Measurements from ENCODE around the gene MICB. TPM values are rescaled to one million over a fixed set of nuclear protein-coding genes. Genes with fewer than 3 reads are reported as not detected.
"Not testable (repeated sequence)": the region's sequence is repeated elsewhere in the genome, so short reads cannot be mapped to it uniquely, and the experiment has no call there.

Gene MICB
- 0.41 TPM for total RNA-seq

DNA sequence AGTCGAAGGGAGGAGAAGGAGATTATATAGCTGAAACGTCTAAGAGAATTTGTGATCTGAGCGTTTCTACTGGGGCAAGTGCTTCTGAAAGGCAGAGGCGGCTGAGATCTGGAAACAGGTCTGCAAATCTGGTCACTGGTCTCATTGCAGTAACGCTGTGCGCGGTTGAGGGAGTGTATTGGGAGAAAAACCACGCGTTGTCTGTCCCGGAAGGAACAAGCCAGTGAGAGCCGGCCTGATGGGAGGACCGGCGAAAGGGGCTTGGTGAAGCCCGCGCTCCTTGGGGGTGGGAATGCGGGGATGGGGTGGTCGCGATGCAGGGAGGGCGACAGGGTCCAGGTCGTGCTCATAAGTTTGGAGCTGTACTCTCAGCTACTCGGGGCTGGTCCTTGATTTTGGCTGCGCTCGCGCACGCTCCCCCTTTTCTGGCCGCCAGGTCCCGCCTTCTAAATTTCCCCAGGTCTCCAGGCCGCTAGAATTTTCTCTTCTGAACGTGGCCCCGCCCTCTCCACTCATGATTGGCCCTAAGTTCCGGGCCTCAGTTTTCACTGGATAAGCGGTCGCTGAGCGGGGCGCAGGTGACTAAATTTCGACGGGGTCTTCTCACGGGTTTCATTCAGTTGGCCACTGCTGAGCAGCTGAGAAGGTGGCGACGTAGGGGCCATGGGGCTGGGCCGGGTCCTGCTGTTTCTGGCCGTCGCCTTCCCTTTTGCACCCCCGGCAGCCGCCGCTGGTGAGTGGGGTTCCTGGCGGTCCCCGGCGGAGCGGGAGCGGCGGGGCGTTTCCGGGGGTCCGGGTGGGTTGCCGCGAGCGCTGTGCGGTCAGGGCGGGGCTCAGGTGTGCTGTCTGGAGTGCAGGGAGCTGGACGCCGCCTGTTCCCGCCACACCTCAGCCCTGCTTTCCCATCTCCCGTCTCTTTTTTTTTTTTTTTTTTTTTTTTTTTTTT, at the start of gene MICB:
Gene MICB (plus strand): TSS at position 615 of the 946 bp plus-strand sequence. CDS start 49 bp downstream, at position 664.
- FAIRE-seq: no peak
- peak; percentile 53 to 59 for DNase-seq (ENCODE audit: low spot score in 2 of 2)

DNA sequence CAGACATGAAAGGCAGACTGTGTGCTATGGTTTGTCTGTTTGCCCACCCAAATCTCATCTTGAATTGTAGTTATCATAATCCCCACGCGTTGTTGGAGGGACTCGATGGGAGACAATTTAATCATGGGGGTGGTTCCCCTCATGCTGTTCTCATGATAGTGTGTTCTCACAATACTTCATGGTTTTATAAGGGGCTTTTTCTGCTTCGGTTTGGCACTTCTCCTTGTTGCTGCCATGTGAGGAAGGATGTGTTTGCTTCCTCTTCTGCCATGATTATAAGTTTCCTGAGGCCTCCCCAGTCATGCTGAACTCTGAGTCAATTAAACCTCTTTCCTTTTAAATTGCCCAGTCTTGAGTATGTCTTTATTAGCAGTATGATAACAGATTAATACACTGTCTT, 47.2 kb upstream of the MICB start:
- DNase-seq (ENCODE audit: low spot score in 2 of 2): no peak
- FAIRE-seq: no peak

DNA sequence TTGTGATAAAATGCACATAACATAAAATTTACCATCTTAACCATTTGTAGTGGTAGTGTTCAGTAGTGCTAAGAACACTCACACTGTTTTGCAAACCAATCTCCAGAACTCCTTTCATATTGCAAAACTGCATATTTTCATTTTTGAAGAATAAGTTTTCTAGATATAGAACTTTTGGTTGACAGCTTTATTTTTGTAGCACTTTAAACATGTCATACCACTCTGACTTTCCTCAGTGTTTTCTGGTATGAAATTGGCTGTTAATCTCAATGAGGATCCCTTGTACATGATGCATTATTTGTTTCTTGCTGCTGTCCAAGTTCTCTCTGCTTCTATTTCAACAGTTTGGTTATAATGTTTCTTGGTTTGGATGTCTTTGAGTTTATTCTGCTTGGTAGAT, 45.1 kb upstream of the MICB start:
- no peak for DNase-seq (ENCODE audit: low spot score in 2 of 2)
- FAIRE-seq: no peak

DNA sequence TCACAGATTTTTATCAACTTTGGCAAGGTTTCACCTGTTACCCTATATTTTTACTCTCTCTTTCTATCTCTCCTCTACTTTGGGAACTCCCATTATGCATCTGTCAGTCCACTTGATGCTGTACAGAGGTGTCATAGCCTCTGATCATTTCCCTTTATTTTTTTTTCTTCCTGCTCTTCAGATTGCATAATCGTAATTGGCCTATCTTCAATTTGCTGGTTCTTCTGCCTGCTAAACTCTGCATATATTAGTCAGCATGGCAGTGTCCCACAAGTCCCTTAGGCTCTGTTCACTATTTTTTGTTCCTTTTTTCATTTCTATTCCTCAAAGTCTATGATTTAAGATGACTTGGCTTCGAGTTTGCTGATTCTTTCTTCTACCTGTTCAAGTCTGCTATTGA, 44.7 kb upstream of the MICB start:
- no peak for FAIRE-seq
- no peak for DNase-seq (ENCODE audit: low spot score in 2 of 2)

DNA sequence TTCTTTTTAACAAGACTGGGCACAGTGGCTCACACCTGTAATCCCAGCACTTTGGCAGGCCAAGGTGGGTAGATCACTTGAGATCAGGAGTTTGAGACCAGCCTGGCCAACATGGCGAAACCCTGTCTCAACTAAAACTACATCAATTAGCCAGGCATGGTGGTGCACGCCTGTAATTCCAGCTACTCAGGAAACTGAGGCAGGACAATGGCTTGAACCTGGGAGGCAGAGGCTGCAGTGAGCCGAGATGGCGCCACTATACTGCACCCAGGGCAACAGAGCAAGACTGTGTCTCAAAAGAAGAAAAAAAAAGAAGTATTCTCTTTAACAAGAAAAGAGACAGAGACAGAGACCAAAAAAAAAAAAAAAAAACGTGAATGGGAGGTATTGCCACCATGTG, 38.1 kb upstream of the MICB start:
- not testable (repeated sequence) for FAIRE-seq; DNase-seq (ENCODE audit: low spot score in 2 of 2)

DNA sequence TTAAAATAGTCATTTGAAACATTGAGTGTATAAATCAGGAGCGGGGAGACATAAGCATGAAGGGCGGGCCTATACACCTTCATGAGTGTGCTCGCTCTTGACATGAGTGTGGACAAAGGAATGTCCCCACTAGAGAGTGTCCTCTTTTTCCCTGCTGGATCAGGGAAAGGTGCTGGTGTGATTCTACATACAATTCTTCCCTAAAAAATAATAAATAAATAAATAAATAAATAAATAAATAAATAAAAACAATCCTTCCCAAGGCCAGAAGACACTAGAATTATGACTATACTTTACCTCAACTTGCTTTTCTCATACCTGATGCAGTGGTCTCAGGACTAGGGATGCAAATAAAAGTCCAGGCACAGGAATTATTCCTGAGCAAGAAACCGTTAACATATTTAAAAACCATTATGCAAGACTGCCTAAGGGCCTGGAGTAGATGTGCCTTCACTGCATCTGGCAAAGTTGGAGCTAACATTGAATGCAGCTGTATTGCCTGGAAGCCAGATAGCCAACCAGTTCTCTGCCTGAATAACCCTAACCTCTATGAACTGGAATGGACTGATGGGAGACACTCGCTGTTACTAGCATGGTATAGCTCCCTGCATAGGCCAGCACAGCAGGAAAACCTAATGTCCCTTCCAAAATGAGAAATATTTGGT, 37.5 kb upstream of the MICB start:
- FAIRE-seq (no peak), DNase-seq (ENCODE audit: low spot score in 2 of 2) (no peak)

DNA sequence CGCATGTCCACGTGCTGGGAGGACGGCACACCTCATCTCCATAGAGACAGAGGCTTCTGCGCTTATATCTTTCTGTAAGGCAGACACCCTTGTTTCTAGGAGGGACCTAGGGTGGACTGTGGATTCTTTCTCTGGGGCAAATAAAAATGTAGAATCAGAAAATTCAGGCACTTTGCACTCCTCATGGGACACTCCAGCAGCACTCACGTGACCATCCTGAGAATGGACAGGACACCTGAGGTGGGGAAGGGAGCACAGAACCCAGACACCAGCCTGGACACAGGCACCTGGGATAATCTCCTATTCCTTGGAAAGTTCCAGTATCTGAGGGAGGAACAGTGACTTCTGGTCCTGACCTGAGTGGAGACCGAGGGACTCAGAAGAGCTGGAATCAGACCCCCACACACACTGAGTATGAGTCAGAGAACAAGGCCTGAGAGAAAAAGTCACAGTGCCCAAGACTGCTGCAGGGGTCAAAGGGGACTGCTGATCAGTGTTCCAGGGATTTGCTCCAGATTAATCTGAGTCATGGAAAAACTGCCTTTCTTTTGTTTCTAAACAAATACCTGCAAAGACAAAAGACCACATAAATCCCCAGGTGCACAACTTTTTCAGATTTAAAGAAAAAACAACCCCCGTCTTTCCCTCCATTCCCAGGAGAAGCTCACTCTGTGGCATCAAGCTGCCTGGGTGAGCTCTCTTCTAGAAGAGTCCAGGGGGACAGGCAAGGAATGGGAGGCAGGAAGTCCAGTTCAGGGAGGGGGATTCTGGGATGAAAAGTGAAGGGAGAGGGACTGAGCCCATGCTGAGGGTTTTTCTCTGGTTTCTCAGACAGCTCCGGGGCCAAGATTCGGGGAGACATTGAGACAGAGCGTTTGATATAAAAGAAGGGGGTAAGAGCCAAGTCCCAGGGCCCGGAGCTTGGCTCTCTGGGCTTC, 35.6 kb upstream of the MICB start:
- no peak for FAIRE-seq

DNA sequence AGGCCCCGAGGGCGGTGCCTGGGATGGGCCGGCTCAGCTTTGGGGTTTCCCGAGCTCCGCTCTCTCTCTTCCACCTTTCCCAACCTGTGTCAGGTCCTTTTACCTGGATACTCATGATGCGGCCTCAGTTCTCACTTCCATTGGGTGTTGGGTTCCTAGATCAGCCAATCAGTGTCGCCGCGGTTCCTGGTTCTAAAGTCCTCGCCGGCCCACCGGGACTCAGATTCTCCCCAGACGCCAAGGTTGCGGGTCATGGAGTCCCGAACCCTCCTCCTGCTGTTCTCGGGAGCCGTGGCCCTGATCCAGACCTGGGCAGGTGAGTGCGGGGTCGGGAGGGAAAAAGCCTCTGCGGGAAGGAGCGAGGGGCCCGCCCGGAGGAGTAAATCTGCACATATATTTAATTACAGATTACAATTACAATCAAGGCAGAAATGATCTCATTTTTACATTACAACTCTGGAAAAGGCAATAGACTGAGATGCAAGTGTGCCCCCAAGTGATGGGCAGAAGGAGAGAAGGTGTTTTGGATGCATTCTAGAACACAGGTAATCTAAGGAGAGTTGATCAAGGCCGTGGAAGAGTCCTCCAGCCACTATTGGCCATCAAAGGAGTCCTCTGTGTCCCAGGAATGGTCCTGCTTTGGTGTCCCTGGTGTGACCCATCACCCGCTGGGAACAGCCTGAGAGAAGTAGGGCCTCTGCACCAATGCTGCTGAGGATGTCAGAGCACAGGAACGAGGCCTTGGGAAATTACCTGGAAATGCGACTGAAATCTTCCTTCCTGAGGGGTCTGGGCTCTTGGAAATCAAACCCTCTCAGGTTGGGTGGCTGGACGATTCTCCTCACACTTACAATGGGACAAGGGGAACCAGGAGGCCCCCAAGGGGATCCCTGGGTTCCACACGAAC, 34.7 kb upstream of the MICB start:
- peak; percentile 55 to 87 for DNase-seq (ENCODE audit: low spot score in 2 of 2)
- no peak for FAIRE-seq

More for the DNA sequence above, 35.6 kb upstream of the MICB start:
- no peak for DNase-seq (ENCODE audit: low spot score in 2 of 2)

DNA sequence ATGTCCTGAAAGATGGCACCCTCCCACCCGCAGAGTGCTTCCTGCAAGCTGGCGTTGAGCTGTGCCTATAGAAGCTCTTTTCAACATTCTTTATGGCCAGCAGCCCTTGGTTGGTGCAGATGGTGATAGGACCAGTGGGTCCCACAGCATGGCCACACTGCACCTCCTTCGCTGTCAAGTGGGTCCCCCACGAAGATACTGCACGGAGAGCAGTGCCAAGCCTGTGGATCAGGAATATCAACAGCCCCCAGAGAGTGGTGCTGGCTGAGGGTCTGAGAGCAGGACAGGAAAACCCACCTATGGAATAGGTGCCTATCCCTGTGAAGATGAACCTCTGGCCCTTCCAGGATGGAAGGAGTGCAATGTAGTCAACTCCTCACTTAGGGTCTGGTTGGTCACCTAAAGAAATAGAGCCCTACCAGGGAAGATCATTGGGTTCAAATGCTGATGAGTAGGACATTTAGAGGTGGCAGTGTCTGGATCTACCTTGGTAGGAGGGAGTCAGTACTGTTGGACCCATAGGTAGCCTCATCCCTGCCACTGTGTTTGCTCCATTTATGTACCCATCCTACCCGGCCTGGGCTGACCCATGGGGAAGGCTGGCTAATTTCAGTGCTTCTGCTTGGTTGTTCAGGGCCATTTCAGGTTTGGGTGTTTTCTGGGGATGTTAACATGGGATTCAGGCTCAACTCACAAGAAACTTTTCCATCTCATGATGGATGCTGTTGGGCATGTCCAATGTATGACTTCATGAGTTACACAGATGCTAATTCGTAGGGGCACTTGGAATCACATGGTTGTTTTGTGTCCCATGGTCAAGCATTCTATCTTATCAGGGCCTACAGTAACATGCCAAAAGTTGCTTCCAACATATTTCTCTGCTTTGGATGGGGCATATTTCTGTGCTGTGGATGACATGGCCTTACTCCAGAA, 33.4 kb upstream of the MICB start:
- FAIRE-seq (no peak), DNase-seq (ENCODE audit: low spot score in 2 of 2) (no peak)

DNA sequence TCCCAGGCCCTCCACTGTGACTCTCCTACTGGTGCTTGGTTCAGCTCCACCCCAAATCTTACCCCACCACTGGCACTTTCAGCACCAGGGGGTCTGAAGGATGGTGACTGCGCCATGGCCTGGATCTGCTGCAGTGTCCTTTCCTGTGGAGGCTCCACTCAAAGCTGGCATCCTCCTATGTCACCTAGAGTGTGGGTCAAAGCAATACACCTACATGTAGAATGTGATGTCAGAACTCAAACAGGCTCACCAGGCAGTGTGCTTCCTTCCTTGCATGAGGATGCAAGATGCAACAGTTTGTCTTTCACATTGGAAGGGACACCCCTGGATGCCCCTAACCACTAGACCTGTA, 32.8 kb upstream of the MICB start:
- FAIRE-seq (no peak), DNase-seq (ENCODE audit: low spot score in 2 of 2) (no peak)

DNA sequence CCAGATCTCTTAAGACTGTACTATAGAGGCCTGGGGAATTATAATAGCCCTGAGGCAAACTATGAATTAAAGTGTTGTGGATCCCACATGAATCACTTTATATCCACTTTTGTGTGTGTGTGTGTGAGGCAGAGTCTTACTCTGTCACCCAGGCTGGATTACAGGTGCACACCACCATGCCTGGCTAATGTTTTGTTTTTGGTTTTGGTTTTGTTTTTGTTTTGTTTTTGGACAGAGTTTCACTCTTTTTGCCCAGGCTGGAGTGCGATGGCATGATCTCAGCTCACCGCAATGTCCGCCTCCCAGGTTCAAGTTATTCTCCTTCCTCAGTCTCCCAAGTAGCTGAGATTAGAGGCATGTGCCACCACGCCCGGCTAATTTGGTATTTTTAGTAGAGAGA, 32.2 kb upstream of the MICB start:
- FAIRE-seq: no peak
- no peak for DNase-seq (ENCODE audit: low spot score in 2 of 2)

DNA sequence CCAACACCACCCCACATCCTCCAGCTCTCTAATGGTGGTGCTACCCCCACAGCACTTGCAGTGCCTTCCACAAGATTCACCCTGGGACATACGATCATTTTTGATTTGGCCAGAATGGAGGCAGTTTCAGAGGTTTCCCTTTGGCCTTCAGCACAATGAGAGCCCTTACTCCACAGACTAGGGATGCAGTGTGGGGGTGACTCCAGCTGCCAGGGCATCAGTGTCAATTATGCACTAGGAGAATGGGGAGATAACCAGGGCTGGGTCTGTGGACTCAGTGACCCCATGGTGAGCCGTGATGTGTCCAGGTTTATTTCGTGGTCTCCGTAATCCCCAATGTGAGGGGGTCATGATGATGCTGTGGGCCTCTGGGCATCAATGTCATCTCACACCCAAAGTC, 31.5 kb upstream of the MICB start:
- FAIRE-seq (no peak), DNase-seq (ENCODE audit: low spot score in 2 of 2) (no peak)

DNA sequence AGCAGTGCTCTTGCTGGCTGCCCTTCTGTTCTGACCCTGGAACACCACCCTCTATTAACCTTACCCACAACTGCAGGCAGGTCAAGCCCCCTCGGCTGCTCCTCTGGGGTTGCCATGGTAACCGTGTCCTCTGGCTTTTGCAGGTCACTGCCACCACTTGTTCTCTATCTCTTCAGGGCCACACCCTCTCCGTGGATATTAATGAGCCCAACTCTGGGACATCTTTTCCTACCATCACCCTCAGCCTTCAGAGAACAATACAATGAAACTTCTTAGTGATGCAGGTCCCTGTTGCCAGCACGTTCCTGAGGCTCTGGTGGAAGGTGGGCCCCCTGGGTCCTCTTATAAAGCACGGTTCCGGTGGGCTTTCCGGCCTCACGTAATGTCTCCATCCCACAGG, 30.8 kb upstream of the MICB start:
- no peak for DNase-seq (ENCODE audit: low spot score in 2 of 2)
- FAIRE-seq: no peak

DNA sequence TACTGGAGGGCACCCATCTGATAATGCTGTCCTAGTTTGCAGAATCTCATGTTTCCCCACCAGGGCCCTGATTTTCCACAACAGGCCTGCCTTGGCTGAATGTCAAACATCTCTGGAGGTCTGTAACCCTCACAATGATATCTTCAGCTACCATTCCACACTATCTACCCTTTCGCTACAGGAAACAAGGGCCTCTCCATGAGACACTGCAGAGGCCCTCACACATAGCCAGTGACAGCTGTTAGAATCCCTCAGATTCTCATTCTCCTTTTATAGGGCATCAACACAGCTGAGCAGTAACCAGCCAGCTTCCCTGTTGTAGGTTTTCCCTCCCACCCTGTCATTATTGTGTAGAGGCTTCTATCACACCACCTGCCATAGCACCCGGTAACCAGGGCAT, 29.6 kb upstream of the MICB start:
- no peak for FAIRE-seq
- DNase-seq (ENCODE audit: low spot score in 2 of 2): no peak

DNA sequence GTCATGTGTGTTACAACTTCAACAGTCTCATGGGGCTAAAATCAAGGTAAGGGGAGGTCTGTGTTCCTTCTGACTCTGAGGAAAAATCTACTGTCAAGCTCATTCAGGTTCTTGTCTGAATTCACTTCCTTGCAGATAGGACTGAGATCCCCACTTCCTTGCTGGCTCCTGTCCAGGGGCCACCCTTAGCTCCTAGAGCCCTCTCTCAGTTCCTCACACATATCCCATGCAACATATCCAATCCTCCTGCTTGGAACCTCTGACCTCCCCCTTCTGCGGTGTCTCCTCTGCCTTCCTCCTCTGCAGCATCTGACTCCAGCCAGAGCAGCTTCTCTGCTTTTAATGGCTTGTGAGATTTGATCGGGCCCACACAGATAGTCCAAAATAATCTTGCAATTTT, 27.1 kb upstream of the MICB start:
- no peak for FAIRE-seq
- no peak for DNase-seq (ENCODE audit: low spot score in 2 of 2)

DNA sequence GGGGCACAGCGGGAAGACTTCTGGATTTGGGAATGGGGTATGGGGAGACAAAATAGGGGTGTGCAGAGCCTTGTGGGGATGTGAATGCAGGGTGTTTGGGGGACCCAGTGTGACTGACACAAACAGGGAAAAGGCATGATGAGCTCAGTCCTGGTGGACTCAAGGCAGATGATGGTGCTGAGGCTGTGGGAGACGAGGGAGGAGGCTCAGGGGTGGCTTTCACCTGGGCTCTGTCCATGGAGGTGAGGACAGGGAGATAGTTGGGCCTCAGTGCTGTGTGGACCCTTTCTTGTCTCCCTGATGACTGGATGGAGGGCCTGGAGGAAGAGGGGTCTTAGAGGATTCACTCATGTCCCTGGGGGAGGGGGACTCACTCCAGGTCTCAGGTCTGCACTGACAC, 26.2 kb upstream of the MICB start:
- FAIRE-seq: no peak
- DNase-seq (ENCODE audit: low spot score in 2 of 2): no peak

DNA sequence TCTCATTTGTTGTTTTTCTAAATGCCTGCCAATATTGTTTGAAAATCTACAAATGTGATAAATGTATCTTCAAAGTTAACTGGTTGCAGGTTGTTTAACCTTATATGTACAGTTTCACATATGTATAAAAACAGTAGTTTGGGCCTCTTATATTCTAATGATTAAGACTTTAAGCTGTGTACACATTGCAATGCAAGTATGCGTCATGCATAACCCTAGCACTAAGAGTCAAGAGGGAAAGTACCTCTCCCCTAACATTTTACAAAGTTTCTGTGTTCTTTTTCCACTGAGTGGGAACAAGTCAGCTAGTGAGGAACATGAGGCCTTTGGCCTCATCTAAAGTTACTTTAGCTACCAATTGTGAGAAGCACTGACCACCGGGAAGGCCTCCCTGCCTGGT, 25.7 kb upstream of the MICB start:
- DNase-seq (ENCODE audit: low spot score in 2 of 2) (no peak), FAIRE-seq (no peak)

DNA sequence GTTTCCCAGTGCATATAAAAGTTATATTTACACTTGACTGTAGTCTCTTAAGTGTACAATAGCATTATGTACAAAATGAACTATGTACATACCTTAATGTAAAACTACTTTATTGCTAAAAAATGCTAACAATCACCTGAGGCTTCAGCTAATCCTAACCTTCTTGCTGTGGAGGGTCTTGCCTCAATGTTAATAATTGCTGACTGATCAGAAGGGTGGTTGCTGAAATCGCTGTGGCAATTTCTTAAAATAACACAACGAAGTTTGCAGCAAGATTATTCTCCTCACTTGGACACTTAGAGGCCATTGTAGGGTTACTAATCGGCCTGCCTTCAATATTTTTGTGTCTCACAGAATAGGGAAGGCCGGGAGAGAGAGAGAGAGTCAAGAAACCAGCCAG, 24.7 kb upstream of the MICB start:
- FAIRE-seq: no peak
- no peak for DNase-seq (ENCODE audit: low spot score in 2 of 2)

All from frontal cortex (tissue), 4 donors.